OCI-LY3 (cell line): ENCODE measurements around the gene PLPPR3.

Experiments
- H2AFZ ChIP-seq: fragments of 200-600, 300-600 bp; shearing (Covaris generic); 2 replicates; pipeline ENCODE4 v1.6.0; 2014; ENCODE audit warnings: antibody characterized with exemption, low read depth, low read length
- H3K27ac ChIP-seq: fragments of 200-600, 300-600 bp; sonication (generic); 2 replicates; pipeline ENCODE4 v1.5.1; 2014; ENCODE audit warnings: mild to moderate bottlenecking, low read length, moderate library complexity, mixed read lengths
- H3K27me3 ChIP-seq: fragments of 200-600, 300-600 bp; sonication (generic); 2 replicates; pipeline ENCODE4 v1.6.1; 2014; ENCODE audit warnings: low read depth, low read length, mixed read lengths
- H3K36me3 ChIP-seq: fragments of 200-600, 300-600 bp; sonication (generic); replicated peaks from 2 replicates; pipeline ENCODE3; 2014; ENCODE audit warnings: low read depth, low read length, mixed read lengths
- H3K4me1 ChIP-seq: fragments of 300-600, 200-600 bp; sonication (generic); 2 replicates; pipeline ENCODE4 v1.6.1; 2014; ENCODE audit warnings: low read length, mixed read lengths
- H3K4me2 ChIP-seq: fragments of 200-600, 300-600 bp; sonication (generic); 2 replicates; pipeline ENCODE4 v1.6.1; 2014; ENCODE audit warnings: low read length, mixed read lengths
- H3K4me3 ChIP-seq: fragments of 300-600, 200-600 bp; sonication (generic); 2 replicates; pipeline ENCODE4 v1.5.1; 2014; ENCODE audit warnings: antibody characterized with exemption, mild to moderate bottlenecking, low read length, moderate library complexity
- H3K79me2 ChIP-seq: fragments of 300-600, 200-600 bp; shearing (Covaris generic); 2 replicates; pipeline ENCODE4 v1.6.1; 2014; ENCODE audit warnings: mild to moderate bottlenecking, low read length, mixed read lengths
- H3K9ac ChIP-seq: fragments of 300-600, 200-600 bp; shearing (Covaris generic); 2 replicates; pipeline ENCODE4 v1.6.0; 2014; ENCODE audit warnings: mild to moderate bottlenecking, low read length, moderate library complexity
- H3K9me3 ChIP-seq: fragments of 200-600, 300-600 bp; shearing (Covaris generic); 2 replicates; pipeline ENCODE4 v1.6.1; 2014; ENCODE audit warnings: low read length, mixed read lengths; ENCODE audit not compliant: insufficient read depth
- H4K20me1 ChIP-seq: fragments of 200-600, 300-600 bp; sonication (generic); 2 replicates; pipeline ENCODE4 v1.6.1; 2016; ENCODE audit warnings: low read length, mixed read lengths; ENCODE audit not compliant: insufficient read depth
- CTCF ChIP-seq: fragments of 200-600, 300-600 bp; sonication (generic); IDR thresholded peaks from 2 replicates; pipeline ENCODE4 v1.5.1; 2014; ENCODE audit warnings: antibody characterized with exemption, low read length, low read depth
- EZH2phosphoT487 ChIP-seq: fragments of 200-600 bp; shearing (Covaris generic); IDR thresholded peaks from 2 replicates; pipeline ENCODE4 v1.6.1; 2018; ENCODE audit warnings: antibody characterized with exemption, mixed run types, low read depth

The PLPPR3 gene

DNA sequence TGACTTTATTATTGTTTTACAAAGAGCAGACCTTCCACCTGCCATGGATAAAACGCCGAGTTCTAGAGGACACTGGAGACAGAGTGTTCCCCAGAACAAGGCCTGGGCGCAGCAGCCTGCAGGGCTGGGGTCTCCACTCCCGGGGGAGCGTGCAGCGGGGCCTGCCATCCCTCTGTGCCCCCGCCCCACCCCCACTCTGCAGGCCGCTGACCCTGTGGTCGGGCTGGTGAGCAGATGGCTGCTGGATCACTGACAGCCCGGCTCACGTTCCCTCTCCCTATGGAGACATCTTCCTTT lies 33.1 kb downstream of the PLPPR3 start:
- Histone ChIP-seq H3K9me3 (no peaks in the 10 kb centered on the region), H3K9ac (no peak overlapping the region), H3K4me3 (no peak overlapping the region), H3K27ac (no peak overlapping the region), H3K36me3 (no peaks in the 10 kb centered on the region), H3K4me2 (no peak overlapping the region), H4K20me1 (no peaks in the 10 kb centered on the region), H2AFZ (no peak overlapping the region), H3K79me2 (no peaks in the 10 kb centered on the region), H3K27me3 (no peaks in the 10 kb centered on the region), H3K4me1 (no peaks in the 10 kb centered on the region)
- no peak for TF ChIP-seq EZH2phosphoT487
- TF ChIP-seq CTCF, result no peak

DNA sequence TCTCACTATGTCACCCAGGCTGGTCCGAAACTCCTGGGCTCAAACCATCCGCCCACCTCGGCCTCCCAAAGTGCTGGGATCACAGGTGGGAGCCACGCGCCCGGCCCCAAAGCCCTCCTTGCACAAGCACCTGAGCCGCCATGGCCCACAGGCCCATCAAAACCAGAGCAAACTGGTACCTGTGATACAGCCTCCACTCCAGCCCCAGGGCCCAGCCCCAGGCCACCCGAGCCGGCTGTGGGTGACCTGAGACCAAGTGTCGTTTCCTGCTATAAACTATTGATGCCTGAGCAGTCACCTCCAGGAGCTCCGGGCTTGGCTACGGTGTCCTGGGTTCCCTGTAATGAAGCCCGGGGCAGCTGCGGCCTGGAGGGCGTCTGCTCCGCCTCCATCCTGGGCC lies 34.2 kb downstream of the PLPPR3 start:
- Histone ChIP-seq H3K9me3 (no peaks in the 10 kb centered on the region), H3K9ac (no peak overlapping the region), H3K27me3 (no peaks in the 10 kb centered on the region), H3K4me2 (no peak overlapping the region), H3K79me2 (no peaks in the 10 kb centered on the region), H3K4me3 (no peak overlapping the region), H3K36me3 (no peaks in the 10 kb centered on the region), H3K4me1 (no peaks in the 10 kb centered on the region), H4K20me1 (no peaks in the 10 kb centered on the region), H3K27ac (no peak overlapping the region), H2AFZ (no peak overlapping the region)
- no peak for TF ChIP-seq EZH2phosphoT487
- no peak for TF ChIP-seq CTCF

DNA sequence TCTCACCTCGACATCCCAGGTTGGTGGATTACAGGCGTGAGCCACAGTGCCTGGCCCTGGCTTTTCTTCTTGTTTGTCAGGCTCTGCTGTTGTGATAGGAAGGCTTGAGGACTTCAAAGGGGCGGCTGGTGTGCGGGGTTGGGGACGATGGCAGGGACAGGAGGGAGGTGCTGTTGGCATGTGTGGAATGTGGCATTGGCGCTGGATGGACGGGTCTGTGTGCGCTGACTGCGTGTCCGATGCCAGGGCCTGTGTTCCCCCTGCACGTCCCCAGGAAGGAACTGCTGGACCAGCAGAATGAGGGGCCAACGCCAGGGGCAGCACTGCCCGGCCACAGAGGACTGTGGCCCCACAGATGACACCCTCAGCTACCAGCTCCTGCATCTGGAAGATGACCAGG lies 37.2 kb downstream of the PLPPR3 start:
- Histone ChIP-seq H3K4me3 (no peak overlapping the region), H3K4me1 (no peaks in the 10 kb centered on the region), H3K4me2 (no peak overlapping the region), H3K27me3 (no peaks in the 10 kb centered on the region), H3K9me3 (no peaks in the 10 kb centered on the region), H3K36me3 (no peaks in the 10 kb centered on the region), H3K9ac (no peak overlapping the region), H3K79me2 (no peaks in the 10 kb centered on the region), H2AFZ (no peak overlapping the region), H3K27ac (no peak overlapping the region), H4K20me1 (no peaks in the 10 kb centered on the region)
- no peak for TF ChIP-seq CTCF
- no peak for TF ChIP-seq EZH2phosphoT487

GRCh38 chr19:782878-783668 lies 38.7 kb downstream of the PLPPR3 start:
- Histone ChIP-seq H4K20me1 (no peaks in the 10 kb centered on the region), H3K4me3 (no peak overlapping the region), H3K4me2 (no peak overlapping the region), H3K27me3 (no peaks in the 10 kb centered on the region), H3K36me3 (no peaks in the 10 kb centered on the region), H2AFZ (no peak overlapping the region), H3K9me3 (no peaks in the 10 kb centered on the region), H3K4me1 (no peaks in the 10 kb centered on the region), H3K27ac (no peak overlapping the region), H3K79me2 (no peaks in the 10 kb centered on the region), H3K9ac (no peak overlapping the region)
- no peak for TF ChIP-seq EZH2phosphoT487
- no peak for TF ChIP-seq CTCF
